Mucosa of descending colon (tissue), 3 donors: ENCODE data around the gene CHAD. TPM values are rescaled to one million over a fixed set of nuclear protein-coding genes. Genes with fewer than 3 reads are reported as not detected.

Experiments used
- ATAC-seq: fragments of 200-7000 bp; cut with Tn5 transposase; one replicate; pipeline ENCODE4 v1.9.1; 2020; ENCODE audit warnings: mild to moderate bottlenecking, moderate library complexity
- DNase-seq, 3 donors: peaks; one replicate each; pipeline ENCODE4 v3.0.0-alpha.2; 2020
- H3K36me3 ChIP-seq: fragments of 200-600 bp; one replicate; pipeline ENCODE4 v1.8.0; 2021; ENCODE audit warnings: low read depth, mild to moderate bottlenecking
- H3K4me1 ChIP-seq: fragments of 200-600 bp; one replicate; pipeline ENCODE4 v1.8.0; 2021; ENCODE audit warnings: low read depth, mild to moderate bottlenecking
- H3K4me3 ChIP-seq: fragments of 200-600 bp; one replicate; pipeline ENCODE4 v1.8.0; 2021; ENCODE audit warnings: mild to moderate bottlenecking
- H3K9me3 ChIP-seq: fragments of 200-600 bp; one replicate; pipeline ENCODE4 v1.8.0; 2021; ENCODE audit warnings: mild to moderate bottlenecking
- intact Hi-C, 2 donors: fragments of 100-400 bp; cut with DNase I in 1 of 2; cut with micrococcal nuclease in 1 of 2; formaldehyde crosslinking; loops; one replicate each; pipeline versions ENCODE4 v1.11.0 to v1.11.1; 2022; cut with DNase I, micrococcal nuclease
- total RNA-seq, 3 donors: library from RNA; stranded (reverse); fragmentation: NEBNext Ultra II Directional in 2 of 3; extraction: Animal tissue kit (Norgen Biotek cat#: 25700) in 2 of 3; gene quantifications; one replicate each; pipeline versions ENCODE4 v1.2.1 to v1.2.4, GENCODE V29; 2021 to 2023
- TF ChIP-seq, protein P1 (sequence below): fragments of 200-600 bp; IDR thresholded peaks from one replicate; pipeline ENCODE4 v1.8.0; 2022; ENCODE audit warnings: antibody characterized with exemption, mild to moderate bottlenecking
- donor health status: DM: no; HTN: no; CAD: no; lungs with moderate emphysema.
- donor health status: DM: no; HTN: no; CAD: no.
- donor health status: DM: no; HTN: yes; CAD: no.

The CHAD gene
- total RNA-seq, 3 donors from 2014 or later = 4.6 to 15.3 (median 5.8) TPM

DNA sequence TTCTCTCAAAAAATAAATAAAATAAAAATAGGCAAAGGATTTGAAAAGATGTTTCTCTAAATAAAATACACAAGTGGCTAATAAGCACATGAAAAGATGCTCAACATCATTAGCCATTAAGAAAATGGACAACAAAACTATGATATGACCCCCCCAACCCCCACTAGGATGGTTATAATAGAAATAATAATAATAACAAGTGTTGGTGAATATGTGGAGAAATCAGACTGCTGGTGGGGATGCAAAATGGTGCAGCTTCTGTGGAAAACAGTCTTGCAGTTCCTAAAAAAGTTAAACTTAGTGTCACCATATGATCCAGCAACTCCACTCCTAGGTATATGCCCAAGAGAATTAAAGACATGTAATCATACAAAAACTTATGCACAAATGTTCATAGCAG is 30.6 kb upstream of the CHAD start:
- no peak for ATAC-seq
- TF ChIP-seq, protein P1, sequence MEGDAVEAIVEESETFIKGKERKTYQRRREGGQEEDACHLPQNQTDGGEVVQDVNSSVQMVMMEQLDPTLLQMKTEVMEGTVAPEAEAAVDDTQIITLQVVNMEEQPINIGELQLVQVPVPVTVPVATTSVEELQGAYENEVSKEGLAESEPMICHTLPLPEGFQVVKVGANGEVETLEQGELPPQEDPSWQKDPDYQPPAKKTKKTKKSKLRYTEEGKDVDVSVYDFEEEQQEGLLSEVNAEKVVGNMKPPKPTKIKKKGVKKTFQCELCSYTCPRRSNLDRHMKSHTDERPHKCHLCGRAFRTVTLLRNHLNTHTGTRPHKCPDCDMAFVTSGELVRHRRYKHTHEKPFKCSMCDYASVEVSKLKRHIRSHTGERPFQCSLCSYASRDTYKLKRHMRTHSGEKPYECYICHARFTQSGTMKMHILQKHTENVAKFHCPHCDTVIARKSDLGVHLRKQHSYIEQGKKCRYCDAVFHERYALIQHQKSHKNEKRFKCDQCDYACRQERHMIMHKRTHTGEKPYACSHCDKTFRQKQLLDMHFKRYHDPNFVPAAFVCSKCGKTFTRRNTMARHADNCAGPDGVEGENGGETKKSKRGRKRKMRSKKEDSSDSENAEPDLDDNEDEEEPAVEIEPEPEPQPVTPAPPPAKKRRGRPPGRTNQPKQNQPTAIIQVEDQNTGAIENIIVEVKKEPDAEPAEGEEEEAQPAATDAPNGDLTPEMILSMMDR = no peak
- intact Hi-C loops = no loop called here
- H3K4me3 ChIP-seq = no peak overlapping the region
- no peak for DNase-seq
- peaks cover 6% of the 10 kb centered on the region for H3K4me1 ChIP-seq
- no peaks in the 10 kb centered on the region for H3K36me3 ChIP-seq
- no peaks in the 10 kb centered on the region for H3K9me3 ChIP-seq

DNA sequence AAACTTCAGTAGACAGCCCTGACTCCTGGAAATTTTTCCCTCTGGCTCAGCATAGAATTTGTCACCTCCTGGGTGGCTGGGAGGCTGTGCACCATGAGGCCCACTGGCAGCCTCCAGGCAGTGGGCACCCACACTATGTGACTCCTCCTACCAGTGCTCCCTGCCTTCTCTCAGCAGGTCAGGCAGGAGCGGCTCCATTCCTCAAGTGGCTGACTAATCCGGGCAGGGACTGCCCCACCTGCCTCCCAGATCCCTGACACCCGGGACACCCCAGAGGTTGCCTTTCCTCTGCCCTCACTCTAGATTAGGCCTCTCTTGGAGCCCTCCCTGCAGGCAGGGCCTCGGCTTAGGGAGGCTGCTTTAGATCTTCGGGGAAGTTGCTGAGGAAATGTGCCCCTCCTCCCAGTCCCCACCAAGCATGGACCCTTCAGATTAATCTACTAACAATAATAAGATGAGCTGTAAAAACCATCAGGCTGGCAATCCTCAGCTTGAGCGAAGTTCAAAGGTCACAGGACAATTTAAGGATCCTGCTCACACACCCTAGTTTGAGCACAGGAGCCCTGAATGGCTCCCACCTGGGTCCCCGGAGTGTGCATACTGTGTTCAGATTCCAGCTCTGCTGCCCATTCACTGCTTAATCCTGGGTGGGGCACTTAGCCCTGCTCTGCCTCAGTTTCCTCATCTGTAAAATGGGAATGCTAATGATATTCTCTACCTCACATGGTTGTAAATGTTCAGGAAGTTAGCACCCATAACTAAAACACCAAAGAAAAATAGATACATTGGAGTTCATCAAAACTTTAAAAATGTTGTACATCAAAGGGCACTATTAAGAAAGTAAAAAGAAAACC is 29.6 kb upstream of the CHAD start:
- Histone ChIP-seq H3K9me3 (no peaks in the 10 kb centered on the region), H3K4me1 (peaks cover 5% of the 10 kb centered on the region), H3K4me3 (no peak overlapping the region), H3K36me3 (no peaks in the 10 kb centered on the region)
- ATAC-seq (peak; percentile 93), DNase-seq (peak in 2 of 3 donors; percentile 40 to 43)
- intact Hi-C loops = no loop called here
- TF ChIP-seq, protein P1 = no peak

DNA sequence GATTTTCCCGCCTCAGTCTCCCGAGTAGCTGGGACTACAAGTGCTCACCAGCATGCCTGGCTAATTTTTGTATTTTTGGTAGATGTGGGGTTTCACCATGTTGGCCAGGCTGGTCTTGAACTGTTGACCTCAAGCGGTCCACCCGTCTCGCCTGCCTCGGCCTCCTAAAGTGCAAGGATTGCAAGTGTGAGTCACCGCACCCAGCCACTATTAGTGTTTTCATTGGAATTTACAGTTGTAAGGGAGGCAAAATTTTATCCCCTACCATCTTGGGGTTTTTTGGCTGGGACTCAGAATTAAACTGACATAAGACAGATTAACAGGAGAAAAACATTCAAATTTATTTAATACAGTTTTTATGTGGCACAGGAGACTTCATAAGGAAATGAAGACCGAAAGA is 27.2 kb upstream of the CHAD start:
- Histone ChIP-seq H3K36me3 (no peaks in the 10 kb centered on the region), H3K9me3 (no peaks in the 10 kb centered on the region), H3K4me3 (no peak overlapping the region), H3K4me1 (peaks cover 5% of the 10 kb centered on the region)
- TF ChIP-seq, protein P1 = no peak
- intact Hi-C loops = no loop called here
- DNase-seq (peak in 2 of 3 donors; percentile 3 to 5), ATAC-seq (no peak)

DNA sequence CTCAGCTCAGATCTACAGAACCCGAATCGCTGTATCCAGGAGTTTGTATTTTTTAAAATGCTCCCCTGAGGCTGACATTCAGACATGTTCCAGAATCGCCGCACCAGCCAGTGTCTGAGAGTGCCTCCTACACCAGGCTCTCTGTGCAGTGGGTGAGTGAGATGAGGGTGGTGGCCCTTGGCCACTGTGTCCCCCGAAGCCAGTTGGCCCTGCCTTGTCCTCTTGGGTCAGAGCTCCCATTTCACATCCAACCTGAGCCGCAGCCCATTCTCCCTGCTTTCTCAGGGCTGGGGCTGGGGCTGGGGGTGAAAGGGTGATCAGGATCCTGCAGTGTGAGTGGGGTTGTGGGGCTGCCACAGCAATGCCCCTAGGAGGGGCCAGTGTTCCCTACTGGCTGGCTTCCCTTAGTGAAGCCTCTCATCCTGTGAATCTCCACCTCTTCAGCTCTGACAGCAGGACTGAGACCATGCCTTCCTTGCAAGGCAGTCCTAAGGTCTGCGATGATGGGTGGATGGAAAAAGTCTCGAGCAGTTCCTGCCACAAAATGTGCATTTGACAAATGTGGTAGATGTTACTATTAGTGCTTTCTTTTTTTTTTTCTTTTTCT is 26.6 kb upstream of the CHAD start:
- Histone ChIP-seq H3K36me3 (no peaks in the 10 kb centered on the region), H3K4me1 (peaks cover 5% of the 10 kb centered on the region), H3K9me3 (no peaks in the 10 kb centered on the region), H3K4me3 (no peak overlapping the region)
- peak in 2 of 3 donors; percentile 14 to 19 for DNase-seq
- ATAC-seq = no peak
- intact Hi-C loops = no loop called here
- TF ChIP-seq, protein P1 = no peak

DNA sequence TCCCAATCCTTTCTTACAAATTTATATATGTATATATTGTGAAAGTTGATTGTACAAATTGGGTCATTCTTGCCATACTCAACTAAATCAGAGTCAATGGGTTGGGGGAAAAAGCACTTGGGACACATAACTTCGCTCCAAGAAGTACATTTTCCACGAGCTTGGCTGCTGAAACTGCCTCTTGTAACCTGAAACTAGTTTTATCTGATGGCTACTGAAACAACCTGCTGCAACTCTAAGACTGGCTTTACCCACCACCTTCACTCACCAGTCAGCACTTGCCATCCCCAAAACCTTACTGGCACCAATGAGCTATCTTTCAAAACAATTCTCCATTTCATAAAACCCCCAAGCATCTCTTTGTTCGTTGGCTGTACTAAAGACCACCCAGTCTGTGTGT is 25.1 kb upstream of the CHAD start:
- no peaks in the 10 kb centered on the region for H3K36me3 ChIP-seq
- peaks cover 5% of the 10 kb centered on the region for H3K4me1 ChIP-seq
- no peaks in the 10 kb centered on the region for H3K9me3 ChIP-seq
- ATAC-seq (no peak), DNase-seq (no peak)
- no peak overlapping the region for H3K4me3 ChIP-seq
- intact Hi-C loops = no loop called here
- TF ChIP-seq, protein P1 = no peak
